ENCODE measurements around the gene PARD3B. TPM values are rescaled to one million over a fixed set of nuclear protein-coding genes. Genes with fewer than 3 reads are reported as not detected.

PARD3B gene
- total and polyA plus RNA-seq, 10 of the 15 experiments (the other 5 are each of a cell fraction or from before 2014, with no cell fraction given) = 0.01 to 0.54 (median 0.07) TPM; not detected in 7

DNA sequence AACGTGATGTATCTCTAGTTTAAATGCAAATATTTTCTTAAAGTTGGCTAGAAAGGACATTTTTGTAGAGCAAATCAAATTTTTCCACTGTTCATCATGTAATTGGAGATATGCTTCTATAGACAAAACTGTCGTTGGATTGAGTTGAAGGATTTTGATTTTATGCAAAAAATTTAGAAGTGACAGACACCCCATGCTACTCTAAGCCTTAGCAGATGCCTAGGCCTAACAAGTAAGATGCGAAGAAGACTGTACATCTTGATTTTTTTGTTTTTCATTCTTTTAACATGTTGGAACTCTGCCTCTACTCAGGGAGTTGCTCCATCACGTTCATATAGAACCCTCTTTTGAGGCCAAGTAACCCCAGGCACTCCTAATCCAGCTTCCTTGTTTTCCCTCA lies 331.0 kb downstream of the PARD3B start:
- Histone ChIP-seq H3K9ac (ENCODE audit: control insufficient read depth, insufficient read depth, low read length) (no peak overlapping the region), H3K4me3 (no peak overlapping the region), H4K20me1 (ENCODE audit: control insufficient read depth, insufficient read depth) (no peaks in the 10 kb centered on the region), H3K4me2 (ENCODE audit: control insufficient read depth, insufficient read depth) (no peak overlapping the region), H3K4me1 (ENCODE audit: control insufficient read depth, insufficient read depth, low read length) (no peaks in the 10 kb centered on the region), H3K27me3 (replicated peaks in 1 of 2; ENCODE audit: control insufficient read depth in 2 of 2, insufficient read depth in 2 of 2, low read length in 1 of 2) (no peaks in the 10 kb centered on the region), H2AFZ (ENCODE audit: control insufficient read depth, low read depth, low read length) (no peak overlapping the region), H3K9me3 (replicated peaks; ENCODE audit: control insufficient read depth, insufficient read depth, low read length) (no peaks in the 10 kb centered on the region), H3K36me3 (ENCODE audit: control insufficient read depth in 2 of 2, insufficient read depth in 2 of 2, low read length in 1 of 2) (no peaks in the 10 kb centered on the region), H3K27ac (ENCODE audit: control insufficient read depth, insufficient read depth) (no peak overlapping the region), H3K79me2 (ENCODE audit: control insufficient read depth, insufficient read depth, low read length) (no peaks in the 10 kb centered on the region)
- BruUV-seq (replicated peaks) = no TSS peak
- ATAC-seq = no peak
- SMC1A ChIA-PET (ENCODE audit: uncharacterized antibody, unreplicated experiment) = no interaction called here
- intact Hi-C loops (cut with micrococcal nuclease; ENCODE audit: unreplicated experiment) (no loop called here), in situ Hi-C loops (cut with MboI) (no loop called here)
- WGBS (ENCODE audit: insufficient coverage, insufficient replicate concordance, low lambda C conversion rate, missing lambda C conversion rate) = 26% methylated on average over 4 of the region's 4 CpGs
- RAD21 ChIA-PET (ENCODE audit: unreplicated experiment) = no interaction called here
- POLR2A ChIA-PET = no interaction called here
- CTCF ChIA-PET = no interaction called here
- DNase-seq (ENCODE audit: low read depth, low spot score) = no peak
- FAIRE-seq = no peak
- TF ChIP-seq SIX5 (IDR thresholded peaks at IDR 0.05; ENCODE audit: low read depth, low read length, severe bottlenecking) = no peak
- no peak for TF ChIP-seq YBX1 (IDR thresholded peaks at IDR 0.05)
- TF ChIP-seq FOS (IDR thresholded peaks at IDR 0.05; ENCODE audit: borderline replicate concordance, extremely low read depth, insufficient read length) = no peak
- TF ChIP-seq CHD2 (IDR thresholded peaks at IDR 0.05; ENCODE audit: borderline replicate concordance, low read depth, low read length) = no peak
- TF ChIP-seq KAT2A (conservative IDR thresholded peaks at IDR 0.05; ENCODE audit: control insufficient read depth, low read depth, low read length) = no peak
- TF ChIP-seq, protein P1, sequence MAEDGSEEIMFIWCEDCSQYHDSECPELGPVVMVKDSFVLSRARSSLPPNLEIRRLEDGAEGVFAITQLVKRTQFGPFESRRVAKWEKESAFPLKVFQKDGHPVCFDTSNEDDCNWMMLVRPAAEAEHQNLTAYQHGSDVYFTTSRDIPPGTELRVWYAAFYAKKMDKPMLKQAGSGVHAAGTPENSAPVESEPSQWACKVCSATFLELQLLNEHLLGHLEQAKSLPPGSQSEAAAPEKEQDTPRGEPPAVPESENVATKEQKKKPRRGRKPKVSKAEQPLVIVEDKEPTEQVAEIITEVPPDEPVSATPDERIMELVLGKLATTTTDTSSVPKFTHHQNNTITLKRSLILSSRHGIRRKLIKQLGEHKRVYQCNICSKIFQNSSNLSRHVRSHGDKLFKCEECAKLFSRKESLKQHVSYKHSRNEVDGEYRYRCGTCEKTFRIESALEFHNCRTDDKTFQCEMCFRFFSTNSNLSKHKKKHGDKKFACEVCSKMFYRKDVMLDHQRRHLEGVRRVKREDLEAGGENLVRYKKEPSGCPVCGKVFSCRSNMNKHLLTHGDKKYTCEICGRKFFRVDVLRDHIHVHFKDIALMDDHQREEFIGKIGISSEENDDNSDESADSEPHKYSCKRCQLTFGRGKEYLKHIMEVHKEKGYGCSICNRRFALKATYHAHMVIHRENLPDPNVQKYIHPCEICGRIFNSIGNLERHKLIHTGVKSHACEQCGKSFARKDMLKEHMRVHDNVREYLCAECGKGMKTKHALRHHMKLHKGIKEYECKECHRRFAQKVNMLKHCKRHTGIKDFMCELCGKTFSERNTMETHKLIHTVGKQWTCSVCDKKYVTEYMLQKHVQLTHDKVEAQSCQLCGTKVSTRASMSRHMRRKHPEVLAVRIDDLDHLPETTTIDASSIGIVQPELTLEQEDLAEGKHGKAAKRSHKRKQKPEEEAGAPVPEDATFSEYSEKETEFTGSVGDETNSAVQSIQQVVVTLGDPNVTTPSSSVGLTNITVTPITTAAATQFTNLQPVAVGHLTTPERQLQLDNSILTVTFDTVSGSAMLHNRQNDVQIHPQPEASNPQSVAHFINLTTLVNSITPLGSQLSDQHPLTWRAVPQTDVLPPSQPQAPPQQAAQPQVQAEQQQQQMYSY (CRISPR knock-in tag; IDR thresholded peaks at IDR 0.05) = no peak
- TF ChIP-seq SMARCA5 (IDR thresholded peaks at IDR 0.05) = no peak
- no peak for TF ChIP-seq ZNF207 (IDR thresholded peaks at IDR 0.05; ENCODE audit: borderline replicate concordance)
- TF ChIP-seq TCF7 (IDR thresholded peaks at IDR 0.05; ENCODE audit: borderline replicate concordance) = no peak
- TF ChIP-seq ETV6 (conservative IDR thresholded peaks at IDR 0.05 in 1 of 2, IDR thresholded peaks at IDR 0.05 in 1 of 2; ENCODE audit: borderline replicate concordance in 1 of 2, low read depth in 1 of 2) = no peak
- TF ChIP-seq, protein P2, sequence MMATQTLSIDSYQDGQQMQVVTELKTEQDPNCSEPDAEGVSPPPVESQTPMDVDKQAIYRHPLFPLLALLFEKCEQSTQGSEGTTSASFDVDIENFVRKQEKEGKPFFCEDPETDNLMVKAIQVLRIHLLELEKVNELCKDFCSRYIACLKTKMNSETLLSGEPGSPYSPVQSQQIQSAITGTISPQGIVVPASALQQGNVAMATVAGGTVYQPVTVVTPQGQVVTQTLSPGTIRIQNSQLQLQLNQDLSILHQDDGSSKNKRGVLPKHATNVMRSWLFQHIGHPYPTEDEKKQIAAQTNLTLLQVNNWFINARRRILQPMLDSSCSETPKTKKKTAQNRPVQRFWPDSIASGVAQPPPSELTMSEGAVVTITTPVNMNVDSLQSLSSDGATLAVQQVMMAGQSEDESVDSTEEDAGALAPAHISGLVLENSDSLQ (IDR thresholded peaks at IDR 0.05) = no peak
- TF ChIP-seq SMAD5 (IDR thresholded peaks at IDR 0.05; ENCODE audit: low read depth) = no peak
- TF ChIP-seq MEF2A (IDR thresholded peaks at IDR 0.05; ENCODE audit: insufficient read depth, low read depth, low read length) = no peak
- no peak for TF ChIP-seq CHD4 (IDR thresholded peaks at IDR 0.05)
- TF ChIP-seq EZH2 (IDR thresholded peaks at IDR 0.05; ENCODE audit: borderline replicate concordance, control insufficient read depth, low read depth, low read length) = no peak
- TF ChIP-seq, protein P3, sequence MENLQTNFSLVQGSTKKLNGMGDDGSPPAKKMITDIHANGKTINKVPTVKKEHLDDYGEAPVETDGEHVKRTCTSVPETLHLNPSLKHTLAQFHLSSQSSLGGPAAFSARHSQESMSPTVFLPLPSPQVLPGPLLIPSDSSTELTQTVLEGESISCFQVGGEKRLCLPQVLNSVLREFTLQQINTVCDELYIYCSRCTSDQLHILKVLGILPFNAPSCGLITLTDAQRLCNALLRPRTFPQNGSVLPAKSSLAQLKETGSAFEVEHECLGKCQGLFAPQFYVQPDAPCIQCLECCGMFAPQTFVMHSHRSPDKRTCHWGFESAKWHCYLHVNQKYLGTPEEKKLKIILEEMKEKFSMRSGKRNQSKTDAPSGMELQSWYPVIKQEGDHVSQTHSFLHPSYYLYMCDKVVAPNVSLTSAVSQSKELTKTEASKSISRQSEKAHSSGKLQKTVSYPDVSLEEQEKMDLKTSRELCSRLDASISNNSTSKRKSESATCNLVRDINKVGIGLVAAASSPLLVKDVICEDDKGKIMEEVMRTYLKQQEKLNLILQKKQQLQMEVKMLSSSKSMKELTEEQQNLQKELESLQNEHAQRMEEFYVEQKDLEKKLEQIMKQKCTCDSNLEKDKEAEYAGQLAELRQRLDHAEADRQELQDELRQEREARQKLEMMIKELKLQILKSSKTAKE (IDR thresholded peaks at IDR 0.05; ENCODE audit: low read depth, poor library complexity, severe bottlenecking) = no peak
- TF ChIP-seq, protein P4, sequence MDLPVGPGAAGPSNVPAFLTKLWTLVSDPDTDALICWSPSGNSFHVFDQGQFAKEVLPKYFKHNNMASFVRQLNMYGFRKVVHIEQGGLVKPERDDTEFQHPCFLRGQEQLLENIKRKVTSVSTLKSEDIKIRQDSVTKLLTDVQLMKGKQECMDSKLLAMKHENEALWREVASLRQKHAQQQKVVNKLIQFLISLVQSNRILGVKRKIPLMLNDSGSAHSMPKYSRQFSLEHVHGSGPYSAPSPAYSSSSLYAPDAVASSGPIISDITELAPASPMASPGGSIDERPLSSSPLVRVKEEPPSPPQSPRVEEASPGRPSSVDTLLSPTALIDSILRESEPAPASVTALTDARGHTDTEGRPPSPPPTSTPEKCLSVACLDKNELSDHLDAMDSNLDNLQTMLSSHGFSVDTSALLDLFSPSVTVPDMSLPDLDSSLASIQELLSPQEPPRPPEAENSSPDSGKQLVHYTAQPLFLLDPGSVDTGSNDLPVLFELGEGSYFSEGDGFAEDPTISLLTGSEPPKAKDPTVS (IDR thresholded peaks at IDR 0.05; ENCODE audit: low read depth, low read length) = no peak
- no peak for TF ChIP-seq IKZF2 (IDR thresholded peaks at IDR 0.05)
